Skin of body (tissue), 2 donors: ENCODE results near the gene DNMT3L. TPM values are rescaled to one million over a fixed set of nuclear protein-coding genes. Genes with fewer than 3 reads are reported as not detected.
A peak's percentile ranks its signal among the peaks of the same experiment; 100 is the strongest.
"Not testable (repeated sequence)": the region's sequence is repeated elsewhere in the genome, so short reads cannot be mapped to it uniquely, and the experiment has no call there.

Source experiments
- DNase-seq: peaks from one replicate; lab custom pipeline; 2025; lab: John Stamatoyannopoulos, UW
- total RNA-seq: library from RNA; depleted of rRNA; stranded (reverse); fragments of >200 nt; gene quantifications from one replicate; pipeline ENCODE4 v1.2.3, GENCODE V29; 2014

Gene DNMT3L
- total RNA-seq, 1 donor from 2014 or later: not detected

GRCh38 chr21:44295163-44295573 is 33.5 kb upstream of the DNMT3L start:
- no peak for DNase-seq

GRCh38 chr21:44294391-44295162 is 32.9 kb upstream of the DNMT3L start:
- DNase-seq: peak; percentile 31

GRCh38 chr21:44293551-44294231 is 32.0 kb upstream of the DNMT3L start:
- no peak for DNase-seq

- DNase-seq: no peak
These were observed 31.1 kb upstream of the DNMT3L start for GRCh38 chr21:44292812-44293195.

- no peak for DNase-seq
These were observed 30.5 kb upstream of the DNMT3L start for GRCh38 chr21:44291936-44292811.

GRCh38 chr21:44291078-44291935 is 29.6 kb upstream of the DNMT3L start:
- no peak for DNase-seq

- DNase-seq: no peak
These were observed 28.8 kb upstream of the DNMT3L start for GRCh38 chr21:44290327-44291077.

GRCh38 chr21:44289381-44290010 is 27.8 kb upstream of the DNMT3L start:
- DNase-seq: no peak

GRCh38 chr21:44288251-44289110 is 26.8 kb upstream of the DNMT3L start:
- DNase-seq: no peak

- no peak for DNase-seq
These were observed 25.3 kb upstream of the DNMT3L start for GRCh38 chr21:44286716-44287632.

- DNase-seq: no peak
These were observed 24.5 kb upstream of the DNMT3L start for GRCh38 chr21:44286086-44286715.

GRCh38 chr21:44285138-44285992 is 23.7 kb upstream of the DNMT3L start, which contains the start of gene AIRE:
AIRE (plus strand) TSS chr21:44285876; CDS start chr21:44286007, 131 bp downstream.
- DNase-seq: no peak

- DNase-seq: no peak
These were observed 22.3 kb upstream of the DNMT3L start for GRCh38 chr21:44283948-44284347.

- DNase-seq: not testable (repeated sequence)
These were observed 21.6 kb upstream of the DNMT3L start for GRCh38 chr21:44283211-44283785.

- DNase-seq: no peak
These were observed 20.7 kb upstream of the DNMT3L start for GRCh38 chr21:44282370-44282769.

- DNase-seq: no peak
These were observed 20.1 kb upstream of the DNMT3L start for GRCh38 chr21:44281801-44282200.
